ENCODE measurements around the gene FMO1. TPM values are rescaled to one million over a fixed set of nuclear protein-coding genes. Genes with fewer than 3 reads are reported as not detected.
"Not testable (repeated sequence)": the region's sequence is repeated elsewhere in the genome, so short reads cannot be mapped to it uniquely, and the experiment has no call there.

Gene FMO1
- not detected in 2 replicates for total RNA-seq

DNA sequence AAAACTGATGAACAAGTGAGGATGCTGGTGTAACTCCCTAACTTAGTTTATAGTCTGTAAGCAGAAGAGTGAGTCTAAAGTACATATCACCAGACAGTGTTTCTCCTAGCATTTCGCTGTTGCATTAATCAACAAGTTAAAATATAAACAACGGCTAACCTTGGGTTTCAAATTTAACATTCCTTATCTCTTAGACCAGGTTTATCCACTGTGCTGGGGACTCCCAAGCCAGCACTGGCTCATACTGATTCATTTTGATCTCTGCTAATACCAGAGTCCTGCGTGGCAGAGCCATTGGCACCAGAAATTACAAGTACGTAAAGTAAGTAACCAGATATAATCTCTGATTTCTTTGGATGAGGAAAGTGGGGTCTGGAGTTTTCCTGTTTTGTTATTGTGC is at the start of gene FMO1:
Gene FMO1 (plus strand): TSS at position 193 of the 400 bp plus-strand sequence. CDS start 9,594 bp downstream, outside the sequence.
- intact Hi-C loops (cut with micrococcal nuclease), result no loop called here

- intact Hi-C loops (cut with micrococcal nuclease), result no loop called here
These were observed 44.0 kb upstream of the FMO1 start for GRCh38 chr1:171204296-171204695.

GRCh38 chr1:171206204-171206977 is 41.9 kb upstream of the FMO1 start:
- intact Hi-C loops (cut with micrococcal nuclease), result no loop called here

DNA sequence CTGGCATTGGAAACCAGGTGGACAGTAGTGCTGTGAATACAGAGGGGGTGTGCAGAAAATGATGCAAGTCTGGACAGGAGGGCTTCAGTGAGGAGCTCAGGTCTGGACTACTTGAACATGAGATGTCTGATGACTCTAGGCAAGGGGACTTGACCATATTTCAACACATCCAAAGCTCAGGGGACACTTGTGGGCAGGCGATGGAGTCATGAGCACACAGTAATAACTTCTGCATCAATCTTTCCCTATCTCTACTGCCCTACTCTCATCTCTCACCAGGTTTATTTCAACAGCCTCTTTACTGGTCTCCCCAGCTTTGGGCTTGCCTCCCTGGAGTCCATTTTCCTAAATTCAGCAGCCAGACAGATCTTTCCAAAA is 41.3 kb upstream of the FMO1 start:
- intact Hi-C loops (cut with micrococcal nuclease), result no loop called here

DNA sequence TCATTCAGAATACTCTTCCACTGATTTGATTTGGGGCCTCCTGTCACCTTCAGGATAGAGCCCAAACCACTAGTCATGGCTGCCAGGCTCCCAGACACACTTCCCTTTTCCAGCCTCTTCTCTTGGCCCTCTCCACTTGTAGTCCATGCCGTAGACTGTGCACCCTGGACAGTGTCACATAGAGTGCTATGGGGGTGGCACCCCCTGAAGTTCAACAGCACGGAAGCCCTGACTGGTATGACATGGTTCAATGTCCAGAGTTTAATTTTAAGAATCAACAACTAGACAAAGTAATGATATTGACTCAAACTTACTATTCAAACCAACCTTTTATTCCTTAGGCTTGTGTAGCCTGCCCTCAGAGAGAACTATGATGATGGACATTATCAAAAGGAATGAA is 40.9 kb upstream of the FMO1 start:
- intact Hi-C loops (cut with micrococcal nuclease), result no loop called here

DNA sequence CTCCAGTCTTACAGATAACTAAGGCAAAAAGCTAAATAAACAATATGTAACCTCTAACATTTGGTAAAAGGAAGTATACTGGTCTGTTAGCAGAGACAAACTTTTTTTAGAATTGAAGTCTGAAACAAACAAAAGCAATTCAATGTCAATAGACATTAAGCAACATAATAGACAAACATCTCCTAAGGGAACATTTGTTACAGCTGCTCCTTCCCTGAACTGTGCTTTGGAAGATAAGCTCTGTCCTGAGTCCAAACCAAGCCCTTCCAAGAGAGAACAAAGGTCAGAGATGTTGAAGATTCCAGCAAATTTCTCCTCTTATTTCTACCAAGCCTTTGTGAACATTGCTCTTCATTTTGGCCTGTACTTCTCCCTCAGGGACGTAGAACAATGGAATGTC is 37.9 kb upstream of the FMO1 start:
- intact Hi-C loops (cut with micrococcal nuclease), result no loop called here

DNA sequence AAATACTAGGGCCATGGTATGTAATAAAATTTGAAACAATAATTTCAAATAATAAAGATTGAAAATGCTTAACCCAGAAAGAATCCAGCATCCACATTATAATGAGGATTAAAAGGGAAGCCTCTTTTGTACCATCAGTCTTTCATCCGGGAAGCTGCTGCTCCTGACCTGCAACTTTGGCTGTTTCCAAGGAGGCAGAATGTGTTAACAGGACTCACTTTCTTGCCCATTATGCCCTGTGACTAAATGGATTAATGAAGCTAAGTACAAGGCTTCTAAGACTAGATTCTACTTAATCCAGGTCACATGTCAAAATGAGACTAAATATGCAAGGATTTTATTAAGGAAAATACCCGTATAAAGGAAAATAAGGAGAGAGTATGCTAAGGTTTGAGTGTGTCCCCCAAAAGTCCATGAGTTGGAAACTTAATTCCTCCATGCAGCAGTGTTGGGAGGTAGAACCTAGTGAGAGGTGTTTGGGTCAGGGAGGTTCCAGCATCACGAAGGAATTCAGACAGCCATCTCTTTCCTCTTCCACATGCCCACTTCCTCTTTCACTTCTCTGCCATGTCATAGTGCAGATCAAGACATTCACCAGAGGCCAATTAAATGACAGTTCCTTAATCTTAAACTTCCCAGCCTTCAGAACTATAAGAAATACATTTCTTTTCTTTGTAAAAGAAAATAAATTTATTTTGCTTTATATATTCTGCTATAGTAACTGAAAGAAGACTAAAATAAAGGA is 35.5 kb upstream of the FMO1 start:
- intact Hi-C loops (cut with micrococcal nuclease), result no loop called here

GRCh38 chr1:171213559-171214454 is 34.5 kb upstream of the FMO1 start:
- intact Hi-C loops (cut with micrococcal nuclease), result no loop called here

GRCh38 chr1:171217658-171218443 is 30.4 kb upstream of the FMO1 start:
- intact Hi-C loops (cut with micrococcal nuclease), result no loop called here

- intact Hi-C loops (cut with micrococcal nuclease), result no loop called here
These were observed 29.6 kb upstream of the FMO1 start for GRCh38 chr1:171218661-171219060.

DNA sequence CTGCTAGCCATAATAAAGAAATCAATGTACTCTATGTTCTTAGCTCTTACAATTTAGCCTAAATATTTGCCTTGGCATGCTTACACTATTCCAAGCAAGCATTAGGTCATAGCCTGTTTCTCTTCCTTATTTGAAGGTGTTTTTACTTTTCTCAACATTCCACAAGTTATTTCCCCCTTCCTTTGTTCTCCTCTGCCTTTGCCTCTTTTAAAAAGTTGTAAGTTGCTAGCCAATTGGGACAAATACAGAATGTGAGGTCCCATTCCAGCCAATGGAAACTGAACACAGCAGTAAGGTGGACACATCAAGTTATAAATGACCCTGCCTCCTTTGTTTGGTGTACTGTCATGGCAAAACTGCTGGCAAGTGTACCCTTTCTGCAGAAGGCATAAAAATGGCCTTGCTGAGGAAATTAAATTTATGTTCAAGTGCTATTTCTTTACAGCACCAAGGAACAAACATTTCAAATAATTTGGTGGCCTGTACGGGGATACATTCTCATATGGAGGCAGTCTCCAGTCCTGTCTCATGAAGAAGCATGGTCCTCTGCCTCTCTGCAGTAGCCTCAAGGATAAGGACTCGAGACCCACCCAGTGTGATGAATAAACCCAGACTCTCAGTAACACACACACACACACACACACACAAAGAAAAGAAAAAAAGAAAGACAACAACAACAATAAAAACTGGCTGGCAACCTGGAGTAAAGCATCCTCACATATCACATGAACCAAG is 28.8 kb upstream of the FMO1 start:
- intact Hi-C loops (cut with micrococcal nuclease), result no loop called here

DNA sequence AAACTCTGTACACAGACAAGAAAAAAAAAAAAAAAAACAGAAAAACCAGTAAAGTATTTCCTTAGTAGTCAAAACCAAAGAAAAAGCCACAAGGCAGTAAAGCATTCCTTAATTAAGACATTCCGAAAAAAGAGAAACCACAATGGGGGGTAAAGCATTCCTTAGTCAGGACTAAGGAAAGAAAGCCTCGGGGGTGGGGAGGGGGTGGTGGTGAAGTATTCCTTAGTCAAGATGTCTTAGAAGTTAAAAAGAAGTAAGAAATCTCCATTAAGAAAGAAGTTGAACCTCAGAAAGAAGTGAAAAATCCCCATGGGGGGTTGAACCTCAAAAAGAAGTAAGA is 28.2 kb upstream of the FMO1 start:
- intact Hi-C loops (cut with micrococcal nuclease), result no loop called here

DNA sequence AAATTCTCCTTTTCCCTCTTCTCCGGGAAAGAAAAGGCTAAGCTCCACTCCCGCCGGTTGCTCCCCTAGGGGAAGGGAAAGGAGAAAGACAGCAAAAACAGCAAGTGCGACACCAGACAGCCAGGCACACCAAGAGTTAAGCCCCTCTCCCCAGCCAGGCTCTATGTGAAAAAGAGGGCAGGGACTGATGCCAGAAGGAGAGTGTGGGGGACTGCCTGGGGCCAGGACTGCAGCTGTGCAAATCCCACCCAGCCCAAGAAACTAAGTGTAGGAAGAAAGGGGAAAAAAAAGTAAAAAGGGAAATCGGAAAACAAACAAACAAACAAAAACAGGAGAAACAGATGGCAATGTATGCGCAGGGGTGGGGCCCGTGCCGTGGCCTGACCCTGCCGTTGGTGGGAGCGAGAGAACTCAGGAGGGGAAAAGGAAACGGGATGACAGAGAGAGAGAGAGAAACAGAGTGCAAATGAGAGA is 27.7 kb upstream of the FMO1 start:
- intact Hi-C loops (cut with micrococcal nuclease), result no loop called here

DNA sequence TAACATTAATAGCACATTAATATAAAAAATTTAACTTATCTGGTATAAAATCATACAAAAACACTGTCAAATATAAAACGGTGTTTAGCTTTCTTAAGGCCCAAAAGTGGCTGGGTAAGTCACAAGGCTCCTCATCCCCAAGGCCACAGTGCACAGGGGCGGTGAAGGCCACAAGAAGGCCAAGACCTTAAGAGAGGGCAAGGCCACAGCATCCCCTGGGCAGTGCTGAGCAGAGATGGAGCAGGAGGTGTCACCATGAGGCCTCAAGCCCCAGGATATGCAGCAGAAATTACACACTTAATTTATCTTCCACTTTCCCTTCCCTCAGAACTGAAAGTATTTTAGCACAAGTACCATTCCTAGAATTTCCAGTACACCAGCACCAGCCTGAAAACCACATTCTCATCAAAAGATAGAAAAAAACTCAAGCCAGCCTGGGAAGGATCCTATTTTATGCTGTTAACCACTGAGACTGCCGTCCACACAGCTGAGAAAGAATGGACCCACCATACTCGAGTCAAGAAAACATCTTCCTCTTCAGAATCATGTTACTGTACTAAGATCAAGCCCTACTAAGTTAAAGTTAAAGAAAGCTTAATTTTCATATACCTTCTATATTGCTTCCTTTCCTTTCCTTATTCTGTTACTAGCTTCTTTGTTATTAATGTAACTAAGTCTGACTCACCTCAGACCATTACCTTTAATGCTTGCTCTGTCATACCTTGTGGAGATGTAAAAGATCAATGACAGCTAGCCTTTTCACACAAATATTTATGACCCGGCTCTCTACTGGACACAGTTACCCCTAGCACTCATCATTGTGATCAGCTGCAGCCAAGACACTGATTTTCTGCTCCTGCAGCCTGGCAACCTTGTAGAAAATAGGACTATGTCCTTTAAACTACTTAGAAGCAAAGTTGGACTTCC is 26.4 kb upstream of the FMO1 start:
- intact Hi-C loops (cut with micrococcal nuclease), result no loop called here

DNA sequence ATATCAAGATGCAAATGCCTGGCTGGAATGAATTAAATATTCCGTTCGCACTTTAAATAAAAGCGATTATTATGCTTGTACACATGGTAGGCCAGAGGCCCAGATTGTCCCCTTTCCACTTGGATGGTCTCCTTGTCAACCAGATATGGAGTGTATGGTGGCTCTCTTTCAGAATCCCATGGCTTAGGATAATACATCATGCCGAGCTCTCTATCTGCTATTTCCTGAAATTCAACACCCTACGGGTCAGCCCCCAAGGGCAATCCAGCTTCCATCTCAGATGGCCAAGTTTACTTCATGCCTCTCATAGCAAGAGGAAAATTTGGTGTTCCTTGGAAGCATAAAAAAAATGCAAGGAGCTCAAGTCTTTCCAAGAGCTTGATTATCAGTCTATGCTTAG is 25.4 kb upstream of the FMO1 start:
- intact Hi-C loops (cut with micrococcal nuclease), result no loop called here

GRCh38 chr1:171224257-171224656 is 24.0 kb upstream of the FMO1 start:
- intact Hi-C loops (cut with micrococcal nuclease), result not testable (repeated sequence)

GRCh38 chr1:171226747-171227370 is 21.4 kb upstream of the FMO1 start:
- intact Hi-C loops (cut with micrococcal nuclease), result loop anchor here (5.0 kb wide), 3 partner anchors 85 to 1300 kb away; partner anchors contain the start of gene FMO4

DNA sequence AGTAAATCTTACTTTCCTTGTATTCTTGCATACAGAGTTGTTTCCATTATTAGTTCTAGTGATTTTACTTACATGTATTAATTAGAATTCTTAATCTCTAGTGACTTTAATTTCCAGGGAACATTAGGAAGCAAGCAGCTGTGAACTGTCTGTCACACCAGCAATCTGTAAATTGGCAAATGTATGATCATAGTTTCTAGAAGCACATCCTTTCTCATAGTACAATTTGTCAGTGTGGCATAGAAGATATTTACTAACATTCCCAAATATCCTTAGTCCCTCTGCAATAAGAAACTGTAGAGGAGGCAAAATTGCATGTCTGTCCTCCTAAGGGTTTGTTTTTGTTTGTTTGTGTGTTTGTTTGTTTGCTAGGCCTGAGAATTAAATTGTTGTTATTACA is 17.0 kb upstream of the FMO1 start:
- intact Hi-C loops (cut with micrococcal nuclease), result no loop called here

DNA sequence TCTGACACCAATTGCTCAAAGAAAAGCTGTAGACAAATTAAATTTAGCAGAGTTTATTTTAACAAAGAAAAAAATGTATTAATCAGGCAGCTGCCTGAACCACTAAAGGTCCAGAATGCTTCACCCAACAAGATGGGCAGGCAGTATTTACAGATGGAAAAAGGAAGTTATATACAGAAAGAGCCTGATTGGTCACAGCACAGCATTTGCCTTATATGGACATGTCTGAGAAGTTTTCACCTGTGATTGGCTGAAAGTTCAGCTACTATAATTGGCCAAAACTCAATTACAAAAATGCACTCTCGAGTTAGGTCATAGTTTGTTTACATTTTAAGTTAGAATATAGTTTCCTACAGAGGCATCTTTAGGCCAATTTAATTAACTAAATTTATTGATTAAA is 15.1 kb upstream of the FMO1 start:
- intact Hi-C loops (cut with micrococcal nuclease), result no loop called here
